Fibroblast of the aortic adventitia (primary cell): Measurements from ENCODE around the gene FOXC1. TPM values are rescaled to one million over a fixed set of nuclear protein-coding genes. Genes with fewer than 3 reads are reported as not detected.

ENCODE experiments used
- DNase-seq: peaks from one replicate; pipeline ENCODE4 v3.0.0-alpha.2; 2010; ENCODE audit warnings: low read depth
- H3K4me3 ChIP-seq: 2 replicates; pipeline ENCODE4 v1.5.1; 2011; ENCODE audit warnings: low read depth, mild to moderate bottlenecking, control low read depth, low read length, moderate library complexity
- total RNA-seq: library from RNA; depleted of rRNA; stranded (reverse); fragments of >200 nt; gene quantifications from 2 replicates; pipeline ENCODE4 v1.2.3, GENCODE V29; 2012; ENCODE audit warnings: low replicate concordance
- TF ChIP-seq, protein P1 (sequence below): IDR thresholded peaks from 2 replicates; pipeline ENCODE4 v1.5.1; 2011; ENCODE audit warnings: mild to moderate bottlenecking, low read length, control low read depth, inconsistent platforms; ENCODE audit not compliant: insufficient read depth

The FOXC1 gene
- total RNA-seq, 1 donor: 15.7 TPM

DNA sequence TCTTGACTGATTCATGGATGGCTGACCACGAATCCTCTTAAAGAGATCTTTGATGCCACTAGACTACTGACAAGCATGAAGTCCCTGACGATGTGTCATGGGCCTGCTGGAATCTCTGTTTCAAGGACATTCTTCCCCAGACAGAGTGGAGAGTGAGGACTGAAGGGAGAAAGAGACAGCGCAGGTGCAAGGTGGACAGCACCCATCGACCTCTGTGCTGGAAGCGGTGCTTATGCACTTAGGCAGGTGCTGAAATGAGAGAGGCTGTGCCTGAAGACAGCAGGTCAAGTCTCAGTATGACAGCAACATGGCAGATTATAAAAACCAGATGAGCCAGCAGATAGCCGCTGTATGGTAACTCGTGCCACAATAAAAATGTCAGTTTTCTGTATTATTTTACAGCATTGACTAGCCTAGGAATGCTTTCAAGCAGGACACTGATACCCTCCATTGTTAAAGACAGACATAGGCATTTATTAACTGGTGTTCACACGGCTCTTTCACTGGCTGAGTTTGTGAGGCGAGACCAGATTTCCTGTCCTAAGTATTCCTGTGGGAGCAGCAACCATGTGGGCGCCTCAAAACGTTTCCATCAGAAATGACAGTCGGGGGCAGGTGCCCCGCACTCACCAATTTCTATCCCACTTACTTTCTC lies 47.5 kb downstream of the FOXC1 start:
- H3K4me3 ChIP-seq: no peak overlapping the region
- DNase-seq: no peak
- TF ChIP-seq, protein P1, sequence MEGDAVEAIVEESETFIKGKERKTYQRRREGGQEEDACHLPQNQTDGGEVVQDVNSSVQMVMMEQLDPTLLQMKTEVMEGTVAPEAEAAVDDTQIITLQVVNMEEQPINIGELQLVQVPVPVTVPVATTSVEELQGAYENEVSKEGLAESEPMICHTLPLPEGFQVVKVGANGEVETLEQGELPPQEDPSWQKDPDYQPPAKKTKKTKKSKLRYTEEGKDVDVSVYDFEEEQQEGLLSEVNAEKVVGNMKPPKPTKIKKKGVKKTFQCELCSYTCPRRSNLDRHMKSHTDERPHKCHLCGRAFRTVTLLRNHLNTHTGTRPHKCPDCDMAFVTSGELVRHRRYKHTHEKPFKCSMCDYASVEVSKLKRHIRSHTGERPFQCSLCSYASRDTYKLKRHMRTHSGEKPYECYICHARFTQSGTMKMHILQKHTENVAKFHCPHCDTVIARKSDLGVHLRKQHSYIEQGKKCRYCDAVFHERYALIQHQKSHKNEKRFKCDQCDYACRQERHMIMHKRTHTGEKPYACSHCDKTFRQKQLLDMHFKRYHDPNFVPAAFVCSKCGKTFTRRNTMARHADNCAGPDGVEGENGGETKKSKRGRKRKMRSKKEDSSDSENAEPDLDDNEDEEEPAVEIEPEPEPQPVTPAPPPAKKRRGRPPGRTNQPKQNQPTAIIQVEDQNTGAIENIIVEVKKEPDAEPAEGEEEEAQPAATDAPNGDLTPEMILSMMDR: no peak

DNA sequence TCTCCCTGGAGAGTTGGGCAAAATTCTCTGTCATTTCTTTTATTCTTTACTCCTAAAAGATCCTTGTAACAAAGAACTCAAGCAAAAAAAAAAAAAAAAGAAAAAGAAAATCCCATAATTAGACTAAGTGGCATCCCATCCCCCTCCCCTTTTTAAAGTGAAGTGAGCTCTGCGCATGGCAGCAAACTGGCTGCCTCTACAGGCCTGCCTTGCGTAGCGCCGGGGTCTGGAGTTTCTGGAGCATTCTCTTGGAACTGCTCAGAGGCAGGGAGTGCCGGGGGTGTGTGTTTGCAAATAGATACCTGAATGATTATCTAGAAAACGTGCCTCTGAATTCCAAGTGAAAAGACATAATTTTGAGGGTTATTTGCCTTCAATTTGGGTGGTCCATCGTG lies 48.1 kb downstream of the FOXC1 start:
- no peak overlapping the region for H3K4me3 ChIP-seq
- TF ChIP-seq, protein P1: no peak
- no peak for DNase-seq

DNA sequence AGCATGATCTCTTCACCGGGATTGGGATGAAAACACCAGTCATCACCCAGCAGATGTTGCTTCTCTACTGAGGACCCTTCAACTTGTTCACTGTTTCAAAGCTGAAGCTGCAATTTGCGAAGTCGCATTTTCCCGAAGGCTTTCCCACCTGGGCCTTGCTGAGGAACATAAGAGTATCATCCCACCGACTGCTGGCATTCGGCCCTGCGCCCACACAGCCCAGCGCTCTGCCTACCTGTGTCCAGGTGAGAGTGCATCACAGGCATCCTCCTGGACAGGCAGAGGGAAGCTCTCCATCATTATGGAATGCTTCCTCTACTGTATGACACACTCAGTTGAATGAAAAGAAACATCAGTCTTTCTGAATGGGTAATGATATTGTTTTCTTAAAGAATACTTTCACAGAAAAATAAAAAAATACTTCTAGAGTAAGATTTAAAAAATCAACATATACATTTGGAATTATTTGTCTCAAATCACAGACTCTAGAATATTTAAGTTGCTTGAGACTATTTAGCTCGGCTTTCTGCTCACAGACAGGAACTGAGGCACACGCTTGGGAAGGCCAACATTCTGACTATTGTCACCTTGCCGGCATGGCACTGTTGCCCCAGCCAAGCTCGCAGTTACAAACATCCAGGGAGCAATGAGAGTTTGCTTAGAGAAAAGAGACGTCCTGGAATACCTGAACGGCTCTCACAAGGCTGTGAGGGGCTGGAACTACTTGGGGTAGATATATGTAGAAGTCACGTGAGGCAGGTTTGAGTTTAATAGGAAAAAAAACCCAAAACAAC lies 48.7 kb downstream of the FOXC1 start:
- DNase-seq: no peak
- H3K4me3 ChIP-seq: no peak overlapping the region
- TF ChIP-seq, protein P1: no peak

DNA sequence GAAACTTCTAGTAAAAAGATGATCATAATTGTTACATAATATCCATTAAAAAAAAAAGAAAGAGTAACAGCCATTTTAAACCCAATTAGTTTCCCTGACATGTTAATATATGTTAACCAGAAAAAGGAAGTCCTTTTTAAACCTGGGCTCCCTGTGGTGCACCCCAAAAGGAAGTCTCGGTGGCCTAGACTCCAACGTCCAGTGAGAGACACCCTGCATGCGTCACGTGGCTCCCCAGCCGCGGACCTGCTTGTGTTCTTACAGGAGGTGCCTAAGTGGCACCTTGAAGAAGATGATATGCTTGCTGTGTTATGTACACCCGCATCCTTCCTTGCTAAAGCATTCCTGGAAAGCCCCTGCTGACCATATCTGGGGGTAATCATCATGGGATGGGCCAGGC lies 50.1 kb downstream of the FOXC1 start:
- DNase-seq: no peak
- H3K4me3 ChIP-seq: no peak overlapping the region
- TF ChIP-seq, protein P1: no peak

DNA sequence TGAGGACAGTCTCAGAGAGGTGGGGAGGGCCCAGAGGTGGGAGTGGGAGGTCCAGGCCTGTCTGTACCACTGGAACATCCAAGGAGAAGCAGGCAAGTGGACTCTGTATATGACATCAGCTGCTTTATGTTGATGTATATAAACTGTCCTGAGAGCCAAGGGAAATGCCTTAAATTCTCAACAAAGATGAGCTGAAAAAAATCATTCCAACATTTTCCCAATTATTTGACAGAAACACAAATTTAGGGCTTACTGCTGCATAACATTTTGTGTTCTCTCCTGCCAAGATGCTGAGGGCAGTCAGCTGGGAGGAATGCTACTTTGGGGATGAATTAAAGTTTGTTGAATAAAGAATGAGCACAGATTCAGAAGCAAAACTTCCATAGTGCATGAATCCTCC lies 52.8 kb downstream of the FOXC1 start:
- TF ChIP-seq, protein P1: no peak
- H3K4me3 ChIP-seq: no peak overlapping the region
- peak; percentile 62 for DNase-seq

Other genes with a start within 250 kb of the FOXC1 start
- 0.25 and 8.1 TPM in 2 replicates for gene FOXF2, start 220.3 kb upstream of the FOXC1 start, total RNA-seq